ENCODE results near the gene CCDC157. TPM values are rescaled to one million over a fixed set of nuclear protein-coding genes. Genes with fewer than 3 reads are reported as not detected.

CCDC157 gene
- total RNA-seq (2022; extraction: Qiagen RNA extraction) = 1.3 to 3.2 TPM (median 2.6 TPM) in 5 replicates

GRCh38 chr22:30356449-30357235, at the start of gene CCDC157, which contains the start of gene SF3A1:
CCDC157 (plus strand) TSS chr22:30357007; CDS start chr22:30366001, 8,994 bp downstream.
SF3A1 (minus strand) TSS chr22:30356894; CDS start chr22:30356792, 102 bp downstream.

GRCh38 chr22:30326706-30327362, 30.0 kb upstream of the CCDC157 start, which contains the start of gene TBC1D10A:
TBC1D10A (minus strand) TSS chr22:30326941; CDS start chr22:30326881, 60 bp downstream.

GRCh38 chr22:30386960-30387827, 30.4 kb downstream of the CCDC157 start, which contains the start of gene RNF215:
RNF215 (minus strand) TSS chr22:30387411; CDS start chr22:30387313, 98 bp downstream.

DNA sequence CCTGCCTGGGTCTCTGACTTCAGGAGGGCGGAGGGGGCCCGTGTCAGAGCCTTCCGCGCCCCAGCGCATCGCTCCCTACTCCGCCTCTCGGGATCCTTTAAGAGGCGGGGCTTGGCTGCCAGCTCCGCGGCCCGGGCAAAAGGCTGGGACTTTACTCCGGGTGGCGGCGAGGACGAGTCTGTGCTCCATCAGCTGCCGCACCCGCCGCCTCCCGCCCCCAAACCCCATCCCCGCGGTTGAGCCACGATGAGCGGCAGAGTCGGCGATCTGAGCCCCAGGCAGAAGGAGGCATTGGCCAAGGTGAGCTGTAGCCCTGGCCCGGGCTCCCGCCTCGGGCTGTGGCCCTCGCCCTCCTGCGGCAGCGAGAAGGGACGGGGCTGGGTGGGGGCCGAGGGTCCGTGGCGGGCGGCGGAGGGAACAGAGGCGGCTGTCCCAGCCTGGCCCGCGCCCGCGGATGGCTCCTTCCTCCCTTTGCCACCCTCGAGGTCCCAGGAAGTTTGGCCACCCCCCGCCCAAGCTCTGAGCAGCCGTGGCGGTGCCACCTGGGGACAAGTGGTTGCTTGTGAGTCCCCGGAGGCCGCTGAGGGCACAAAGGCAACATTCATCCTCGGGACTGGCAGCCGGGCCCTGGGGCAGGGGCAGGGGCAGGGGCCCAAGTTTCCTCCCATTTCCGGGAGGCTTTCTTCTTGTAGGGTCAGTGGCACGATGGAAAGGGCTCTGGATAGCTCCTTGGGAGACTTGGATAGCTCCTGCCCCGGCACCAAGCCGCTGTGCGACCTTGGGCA, 40.3 kb downstream of the CCDC157 start, which contains the start of gene SEC14L2:
Gene SEC14L2, plus strand, starts transcription at position 148 of the 785 bp plus-strand sequence. Its CDS starts 99 bp downstream, at position 247.

DNA sequence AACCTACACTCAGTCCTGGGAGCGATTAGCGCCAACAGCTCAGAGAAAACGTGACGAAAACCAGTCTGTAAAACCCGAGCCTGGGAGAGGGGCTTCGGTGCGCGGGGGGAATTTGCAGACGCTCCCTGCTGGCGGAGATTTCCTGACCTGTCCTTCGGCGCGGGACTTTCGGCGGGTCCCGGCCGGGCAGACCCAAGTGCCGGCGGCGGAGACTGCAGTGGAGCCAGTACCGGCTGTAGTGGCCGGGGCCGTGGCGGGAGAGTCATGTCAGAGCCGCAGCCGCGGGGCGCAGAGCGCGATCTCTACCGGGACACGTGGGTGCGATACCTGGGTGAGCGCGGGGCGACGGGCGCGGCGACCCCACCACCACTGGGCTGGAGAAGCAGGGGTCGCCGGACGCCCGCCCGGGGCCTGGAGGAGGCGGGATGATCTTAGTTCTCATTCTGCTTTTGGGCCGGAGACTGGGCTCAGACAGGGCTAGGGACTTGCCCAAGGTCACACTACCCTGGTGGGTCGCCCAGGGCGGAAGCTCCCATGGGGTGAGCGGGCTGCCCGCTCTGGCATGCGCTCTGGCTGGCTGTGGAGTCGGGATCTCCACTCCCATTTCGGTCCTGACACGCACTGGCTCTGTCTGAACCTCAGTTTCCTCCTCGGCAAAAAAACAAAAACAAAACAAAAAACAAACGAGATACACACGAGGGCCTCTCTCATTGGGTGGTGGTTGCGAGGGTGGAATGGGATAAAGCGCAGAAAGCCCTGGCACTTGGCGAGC, 69.0 kb downstream of the CCDC157 start, which contains the start of gene MTFP1:
Gene MTFP1, plus strand, starts transcription at position 153 of the 772 bp plus-strand sequence. Its CDS starts 112 bp downstream, at position 265.

Other genes with a start within 250 kb of the CCDC157 start
- 16.4 to 35.8 TPM (median 33.5 TPM) in 5 replicates for gene LIF, start 110.2 kb upstream of the CCDC157 start, total RNA-seq (2022; extraction: Qiagen RNA extraction)
- gene OSM, start 90.2 kb upstream of the CCDC157 start, total RNA-seq (2022; extraction: Qiagen RNA extraction) = 0.11 TPM in 1 of 5 replicates, not detected in the others
- 5.0 to 6.5 TPM (median 5.5 TPM) in 5 replicates for gene CASTOR1, start 67.5 kb upstream of the CCDC157 start, total RNA-seq (2022; extraction: Qiagen RNA extraction)
- 7.5 to 9.6 TPM (median 9.1 TPM) in 5 replicates for gene TBC1D10A, start 30.1 kb upstream of the CCDC157 start, total RNA-seq (2022; extraction: Qiagen RNA extraction)
- 34.0 to 87.7 TPM (median 73.4 TPM) in 5 replicates for gene SF3A1, start 113 bp upstream of the CCDC157 start, total RNA-seq (2022; extraction: Qiagen RNA extraction)
- gene RNF215, start 30.4 kb downstream of the CCDC157 start, total RNA-seq (2022; extraction: Qiagen RNA extraction) = 14.1 to 23.5 TPM (median 19.4 TPM) in 5 replicates
- gene SEC14L2, start 40.0 kb downstream of the CCDC157 start, total RNA-seq (2022; extraction: Qiagen RNA extraction) = 71.4 to 112 TPM (median 96.7 TPM) in 5 replicates
- 59.8 to 67.8 TPM (median 63.6 TPM) in 5 replicates for gene MTFP1, start 68.8 kb downstream of the CCDC157 start, total RNA-seq (2022; extraction: Qiagen RNA extraction)
- not detected in 5 replicates for gene SEC14L3, start 115.0 kb downstream of the CCDC157 start, total RNA-seq (2022; extraction: Qiagen RNA extraction)
- 3.7 to 6.7 TPM (median 5.5 TPM) in 5 replicates for gene SEC14L4, start 148.7 kb downstream of the CCDC157 start, total RNA-seq (2022; extraction: Qiagen RNA extraction)
- gene SEC14L6, start 189.7 kb downstream of the CCDC157 start, total RNA-seq (2022; extraction: Qiagen RNA extraction) = not detected in 5 replicates
- gene GAL3ST1, start 217.7 kb downstream of the CCDC157 start, total RNA-seq (2022; extraction: Qiagen RNA extraction) = 7.0 to 11.8 TPM (median 11.1 TPM) in 5 replicates
- gene PES1, start 234.9 kb downstream of the CCDC157 start, total RNA-seq (2022; extraction: Qiagen RNA extraction) = 107 to 121 TPM (median 111 TPM) in 5 replicates

Measured in A549 treated with dexamethasone at 1 μM for 4 hours (cell line).